HUES48 (cell line): ENCODE data around the gene CUL4A.
"Not testable (repeated sequence)": the region's sequence is repeated elsewhere in the genome, so short reads cannot be mapped to it uniquely, and the experiment has no call there.

Experiments
- H3K27ac ChIP-seq: one replicate; pipeline ENCODE4 v1.7.0; 2013; ENCODE audit warnings: low read depth, low read length, inconsistent platforms
- H3K27me3 ChIP-seq: 2 replicates; pipeline ENCODE4 v1.6.1; 2013; ENCODE audit warnings: mild to moderate bottlenecking, low read length; ENCODE audit not compliant: control insufficient read depth, insufficient read depth
- H3K36me3 ChIP-seq: 2 replicates; pipeline ENCODE4 v1.6.1; 2013; ENCODE audit warnings: low read length; ENCODE audit not compliant: control insufficient read depth, insufficient read depth
- H3K4me1 ChIP-seq: 2 replicates; pipeline ENCODE4 v1.6.1; 2013; ENCODE audit warnings: mild to moderate bottlenecking, low read length; ENCODE audit not compliant: control insufficient read depth, insufficient read depth
- H3K4me3 ChIP-seq: 2 replicates; pipeline ENCODE4 v1.5.1; 2013; ENCODE audit warnings: mild to moderate bottlenecking, low read depth, low read length
- H3K9ac ChIP-seq: 2 replicates; pipeline ENCODE4 v1.6.1; 2013; ENCODE audit warnings: mild to moderate bottlenecking, low read depth, low read length, moderate library complexity
- H3K9me3 ChIP-seq: 2 replicates; pipeline ENCODE4 v1.6.1; 2013; ENCODE audit warnings: low read length; ENCODE audit not compliant: control insufficient read depth, insufficient read depth

Gene CUL4A

GRCh38 chr13:113241623-113242022, 32.2 kb downstream of the CUL4A start:
- not testable (repeated sequence) for H3K9me3 ChIP-seq, H3K9ac ChIP-seq, H3K27ac ChIP-seq, H3K27me3 ChIP-seq, H3K4me3 ChIP-seq
- Histone ChIP-seq H3K36me3 (peaks cover 90% of the 10 kb centered on the region), H3K4me1 (peaks cover 11% of the 10 kb centered on the region)

DNA sequence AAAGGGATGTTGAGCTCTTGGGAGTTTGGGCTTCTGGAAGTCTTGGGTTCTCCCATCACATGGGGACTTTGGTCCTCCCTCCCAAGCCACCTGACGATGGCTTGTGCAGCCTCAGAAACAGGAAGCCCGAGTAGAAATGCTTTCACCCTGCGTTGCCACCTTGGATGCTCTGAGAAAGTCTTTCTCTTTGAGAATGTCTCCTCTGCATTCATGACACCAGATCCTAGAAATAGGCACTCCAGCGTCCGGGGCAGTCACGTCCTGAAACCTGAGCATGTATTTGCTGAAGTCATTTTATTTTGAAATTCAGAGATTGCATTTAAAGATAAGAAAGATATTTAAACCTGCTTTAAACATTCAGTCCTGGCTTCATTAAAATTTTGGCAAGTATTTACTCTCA, 34.4 kb downstream of the CUL4A start:
- H3K27ac ChIP-seq: peak overlapping the region; percentile 53
- H3K36me3 ChIP-seq: peaks cover 90% of the 10 kb centered on the region
- H3K9me3 ChIP-seq: no peaks in the 10 kb centered on the region
- H3K4me3 ChIP-seq: no peak overlapping the region
- H3K4me1 ChIP-seq: peaks cover 11% of the 10 kb centered on the region
- H3K27me3 ChIP-seq: no peaks in the 10 kb centered on the region
- peak overlapping the region; percentile 15; the same call in 1 of the 2 replicates for H3K9ac ChIP-seq

DNA sequence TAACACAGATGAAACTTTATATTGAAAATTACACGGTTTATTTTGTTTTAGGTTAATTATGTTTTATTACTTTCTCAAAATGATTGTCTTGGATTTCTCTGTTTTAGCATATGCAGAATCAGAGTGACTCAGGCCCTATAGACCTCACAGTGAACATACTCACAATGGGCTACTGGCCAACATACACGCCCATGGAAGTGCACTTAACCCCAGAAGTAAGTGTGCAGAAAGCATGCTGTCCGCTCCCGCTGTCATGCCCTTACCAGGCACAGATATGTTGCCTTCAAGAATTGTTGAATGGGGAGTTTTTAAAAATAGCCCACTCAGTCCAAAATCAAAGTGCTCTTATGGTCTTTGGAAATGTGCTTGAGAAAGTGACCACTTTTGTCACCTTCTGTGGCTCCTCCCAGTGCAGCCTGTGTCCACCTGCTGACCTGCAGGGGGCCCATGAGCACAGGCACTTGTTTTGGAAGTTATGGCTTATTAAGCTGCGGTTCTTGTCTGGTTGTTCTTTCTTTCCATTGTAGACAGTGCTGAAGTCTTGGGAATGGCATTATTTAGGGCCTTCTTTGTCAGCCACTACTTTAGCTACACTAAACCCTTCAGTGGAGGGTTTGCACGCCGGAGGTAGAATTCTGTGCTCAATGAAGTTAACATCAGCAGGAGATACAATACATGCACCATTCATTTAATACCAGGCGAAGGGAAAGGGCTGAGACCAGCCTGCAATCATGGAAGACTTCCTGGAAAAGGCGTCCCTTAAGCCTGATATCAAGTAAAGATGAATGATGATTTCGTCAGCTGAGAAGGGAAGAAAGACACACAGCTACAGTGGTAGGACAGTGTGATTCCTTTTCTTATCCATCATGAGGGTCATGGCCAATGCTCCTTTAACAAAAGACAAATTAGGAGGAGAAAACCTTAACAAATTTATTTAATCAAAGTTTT, 36.7 kb downstream of the CUL4A start:
- Histone ChIP-seq H3K9me3 (no peaks in the 10 kb centered on the region), H3K9ac (no peak overlapping the region), H3K36me3 (peaks cover 90% of the 10 kb centered on the region), H3K4me3 (no peak overlapping the region), H3K27me3 (no peaks in the 10 kb centered on the region), H3K4me1 (peaks cover 11% of the 10 kb centered on the region), H3K27ac (no peak overlapping the region)

- no peaks in the 10 kb centered on the region for H3K27me3 ChIP-seq
- H3K36me3 ChIP-seq: peaks cover 99% of the 10 kb centered on the region
- no peaks in the 10 kb centered on the region for H3K9me3 ChIP-seq
- H3K4me1 ChIP-seq: no peaks in the 10 kb centered on the region
- no peak overlapping the region for H3K27ac ChIP-seq
- H3K9ac ChIP-seq: no peak overlapping the region
- H3K4me3 ChIP-seq: no peak overlapping the region
Observed at GRCh38 chr13:113252516-113253095, 43.2 kb downstream of the CUL4A start.

GRCh38 chr13:113257908-113258307, 48.5 kb downstream of the CUL4A start:
- H3K27me3 ChIP-seq, H3K4me1 ChIP-seq, H3K4me3 ChIP-seq, H3K9ac ChIP-seq, H3K27ac ChIP-seq, H3K9me3 ChIP-seq: not testable (repeated sequence)
- peaks cover 91% of the 10 kb centered on the region for H3K36me3 ChIP-seq

- no peak overlapping the region for H3K4me3 ChIP-seq
- peaks cover 91% of the 10 kb centered on the region for H3K36me3 ChIP-seq
- H3K4me1 ChIP-seq: no peaks in the 10 kb centered on the region
- H3K9me3 ChIP-seq: no peaks in the 10 kb centered on the region
- H3K27ac ChIP-seq: no peak overlapping the region
- no peaks in the 10 kb centered on the region for H3K27me3 ChIP-seq
- no peak overlapping the region for H3K9ac ChIP-seq
Observed at GRCh38 chr13:113258321-113259054, 49.1 kb downstream of the CUL4A start.

GRCh38 chr13:113260996-113261395, 51.6 kb downstream of the CUL4A start:
- Histone ChIP-seq H3K4me1 (no peaks in the 10 kb centered on the region), H3K27ac (no peak overlapping the region), H3K4me3 (no peak overlapping the region), H3K36me3 (peaks cover 77% of the 10 kb centered on the region), H3K9me3 (no peaks in the 10 kb centered on the region), H3K27me3 (no peaks in the 10 kb centered on the region), H3K9ac (no peak overlapping the region)

DNA sequence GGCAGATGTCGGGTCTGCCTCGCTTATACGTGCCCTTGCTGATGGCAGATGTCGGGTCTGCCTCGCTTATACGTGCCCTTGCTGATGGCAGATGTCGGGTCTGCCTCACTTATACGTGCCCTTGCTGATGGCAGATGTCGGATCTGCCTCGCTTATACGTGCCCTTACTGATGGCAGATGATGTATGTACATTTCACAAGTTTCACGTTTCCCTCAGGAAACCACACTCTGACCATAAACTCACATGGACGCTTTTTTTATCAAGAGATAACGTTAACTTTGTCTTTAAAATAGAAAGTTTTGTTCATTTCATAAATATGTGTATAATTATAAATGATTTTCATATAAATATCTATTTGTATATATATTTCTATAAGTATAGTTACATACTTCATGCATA, 53.6 kb downstream of the CUL4A start:
- H3K27me3 ChIP-seq, H3K4me1 ChIP-seq, H3K27ac ChIP-seq, H3K4me3 ChIP-seq, H3K9me3 ChIP-seq, H3K9ac ChIP-seq: not testable (repeated sequence)
- H3K36me3 ChIP-seq: peaks cover 57% of the 10 kb centered on the region

DNA sequence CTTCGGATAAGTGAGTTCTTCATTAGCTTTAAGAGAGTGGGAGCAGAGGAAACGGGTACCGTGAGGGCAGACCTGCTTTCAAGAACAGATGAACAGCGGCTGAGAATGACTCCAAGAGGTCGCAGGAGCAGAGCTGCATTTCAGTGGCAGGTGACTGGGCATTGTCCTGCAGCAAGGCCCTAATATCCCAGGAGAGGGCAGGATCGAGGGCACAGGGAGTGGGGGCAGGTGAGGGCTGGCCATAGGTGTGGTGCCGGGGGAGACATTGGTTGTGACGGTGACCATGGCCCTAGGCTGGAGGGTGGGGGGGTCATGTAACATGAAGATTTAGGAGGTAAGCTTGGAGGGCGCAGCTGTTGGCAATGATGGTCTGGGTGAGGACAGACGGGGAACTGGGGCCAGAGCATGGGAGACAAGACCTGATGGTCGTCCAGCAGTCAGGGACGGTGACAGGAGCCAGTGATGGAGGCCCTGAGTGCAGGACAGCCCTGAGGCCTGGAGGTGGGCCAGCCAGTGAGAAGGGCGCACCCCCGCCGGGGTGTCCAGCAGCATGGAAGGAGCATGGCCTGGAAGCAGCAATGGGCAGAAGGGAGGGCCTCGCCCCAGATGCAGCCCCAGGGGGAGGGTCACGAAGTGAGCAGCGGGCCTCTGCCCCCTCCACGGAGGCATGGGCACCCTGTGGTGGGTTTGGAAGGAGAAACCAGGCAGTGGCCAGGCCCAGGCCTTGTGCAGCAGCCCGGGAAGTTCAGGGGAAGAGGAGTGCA, 58.4 kb downstream of the CUL4A start:
- H3K27ac ChIP-seq: no peak overlapping the region
- H3K36me3 ChIP-seq: peaks cover 21% of the 10 kb centered on the region
- no peak overlapping the region for H3K9ac ChIP-seq

GRCh38 chr13:113272031-113272430, 62.6 kb downstream of the CUL4A start:
- Histone ChIP-seq H3K36me3 (0 out of 2 replicates have a peak, but pooled peaks cover 5% of the 10 kb centered on the region), H3K9me3 (no peaks in the 10 kb centered on the region), H3K27ac (no peak overlapping the region), H3K4me3 (no peak overlapping the region), H3K27me3 (no peaks in the 10 kb centered on the region), H3K4me1 (no peaks in the 10 kb centered on the region; the same call in 1 of the 2 replicates), H3K9ac (no peak overlapping the region)

More for the DNA sequence above, 58.4 kb downstream of the CUL4A start:
- Histone ChIP-seq H3K4me1 (no peaks in the 10 kb centered on the region), H3K27me3 (no peaks in the 10 kb centered on the region), H3K9me3 (no peaks in the 10 kb centered on the region), H3K4me3 (no peak overlapping the region)
